Endothelial cell of hepatic sinusoid (primary cell): Measurements from ENCODE around the gene ZNF396.

ENCODE experiments used
- in situ Hi-C: cut with HindIII; loops from 2 replicates; pipeline ENCODE4 v1.10.0; 2017; ENCODE audit warnings: low sequenced_read_pairs

Gene ZNF396

DNA sequence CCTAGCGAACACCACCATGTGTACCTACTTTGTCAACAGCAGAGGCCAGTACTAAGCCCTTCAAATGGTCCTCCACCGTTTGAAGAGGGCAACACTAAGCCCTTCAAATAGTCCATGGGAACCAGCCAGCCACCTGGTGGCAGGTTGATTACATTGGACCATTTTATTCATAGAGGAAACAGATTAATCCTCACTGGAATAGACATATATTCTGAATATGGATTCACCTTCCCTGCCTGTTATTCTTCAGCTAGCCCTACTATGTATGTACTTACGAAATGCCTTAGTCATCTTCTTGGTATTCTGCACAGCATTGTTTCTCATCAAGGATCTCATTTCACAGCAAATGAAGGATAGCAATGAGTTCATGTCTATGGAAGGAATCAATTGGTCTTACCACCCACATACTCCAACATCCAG, 10.0 kb upstream of the ZNF396 start:
- in situ Hi-C loops = no loop called here

DNA sequence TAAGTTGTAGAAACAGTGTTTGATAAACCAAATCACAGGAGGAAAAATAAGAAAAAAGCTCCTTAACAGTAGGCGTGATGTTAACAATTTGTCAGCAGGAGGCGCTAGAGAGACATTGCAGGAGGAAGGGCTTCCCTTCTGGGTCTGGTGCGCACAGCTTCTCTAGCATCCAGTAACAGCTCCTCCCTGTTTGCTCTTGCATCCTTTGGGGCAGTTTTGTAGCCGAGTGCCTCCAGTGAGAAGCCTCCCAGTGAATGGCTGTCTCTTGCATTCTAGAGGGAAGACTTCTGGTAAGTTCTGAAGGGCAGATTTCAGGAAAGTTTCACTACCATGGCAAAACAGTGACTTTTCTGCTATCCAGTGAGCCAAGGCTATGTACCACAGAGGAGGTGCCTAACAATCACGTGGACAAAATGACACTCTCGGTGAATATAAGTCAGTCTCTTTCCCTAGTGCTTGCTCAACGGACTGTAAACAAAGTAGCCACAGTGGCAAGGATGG, 9.5 kb upstream of the ZNF396 start:
- in situ Hi-C loops = no loop called here

DNA sequence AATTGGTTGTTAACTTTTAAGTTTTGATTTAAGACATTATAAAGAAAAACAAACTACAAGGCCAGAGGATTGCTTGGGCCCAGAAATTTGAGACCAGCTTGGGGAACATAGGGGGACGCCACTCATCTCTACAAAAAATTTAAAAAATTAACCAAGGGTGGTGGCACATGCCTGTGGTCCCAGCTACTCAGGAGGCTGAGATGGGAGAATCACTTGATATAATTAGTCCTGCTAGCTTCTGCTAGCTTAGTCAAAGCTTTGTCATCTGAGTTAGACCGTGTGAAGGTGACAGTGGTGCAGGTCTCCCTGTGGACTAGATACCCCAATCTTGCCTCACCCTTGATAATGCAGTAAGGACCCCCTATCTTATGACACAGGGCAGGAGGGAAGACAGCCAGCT, 6.0 kb upstream of the ZNF396 start:
- in situ Hi-C loops = no loop called here

GRCh38 chr18:35379421-35379820, 2.3 kb upstream of the ZNF396 start:
- in situ Hi-C loops = no loop called here

GRCh38 chr18:35378574-35378896, 1.4 kb upstream of the ZNF396 start:
- in situ Hi-C loops = no loop called here

DNA sequence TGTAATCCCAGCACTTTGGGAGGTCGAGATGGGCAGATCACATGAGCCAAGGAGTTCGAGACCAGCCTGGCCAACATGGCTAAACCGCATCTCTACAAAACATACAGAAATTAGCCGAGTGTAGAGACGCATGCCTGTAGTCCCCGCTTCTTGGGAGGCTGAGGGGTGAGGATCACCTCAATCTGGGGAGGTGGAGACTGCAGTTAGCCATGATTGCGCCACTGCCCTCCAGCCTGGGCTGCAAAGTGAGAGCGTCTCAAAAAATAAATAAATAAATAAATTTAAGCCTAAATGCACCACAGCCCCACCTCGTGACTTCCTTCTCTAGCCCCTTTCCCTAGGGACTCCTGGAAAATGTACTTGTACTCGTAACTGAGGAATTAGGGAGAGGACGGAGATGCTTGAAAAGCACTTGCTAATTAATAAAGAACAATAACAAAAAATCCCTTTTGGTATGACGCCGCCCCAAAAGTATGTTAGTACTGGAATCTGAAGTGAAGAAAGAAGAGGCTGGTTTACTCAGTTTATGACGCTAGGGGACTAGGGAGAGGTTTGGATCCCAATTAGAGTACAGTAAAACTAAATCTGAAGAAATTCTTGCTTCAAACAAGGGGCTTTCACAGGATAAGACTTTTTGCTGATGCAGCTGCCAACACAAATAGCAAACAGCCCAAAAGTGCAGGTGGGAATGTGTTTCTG, 887 bp upstream of the ZNF396 start:
- in situ Hi-C loops = no loop called here

- in situ Hi-C loops = no loop called here
Measured at GRCh38 chr18:35376393-35376741, 770 bp downstream of the ZNF396 start.

DNA sequence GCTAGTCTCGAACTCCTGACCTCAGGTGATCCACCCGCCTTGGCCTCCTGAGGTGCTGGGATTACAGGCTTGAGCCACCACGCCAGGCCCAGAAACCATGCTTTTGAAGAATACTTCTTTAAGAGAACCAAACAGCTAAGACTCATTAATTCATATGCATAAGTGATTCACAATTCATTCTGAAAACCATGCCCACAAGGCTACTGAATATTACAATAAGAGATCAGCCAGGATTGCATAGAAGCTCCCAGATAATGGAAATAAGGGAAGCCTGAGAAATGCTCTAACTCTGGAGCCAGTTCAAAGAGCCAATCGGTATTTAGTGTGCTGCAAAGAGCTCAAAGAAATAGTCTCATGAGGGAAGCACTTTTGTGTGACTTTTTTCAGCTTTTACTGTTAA, 2.4 kb downstream of the ZNF396 start:
- in situ Hi-C loops = no loop called here

DNA sequence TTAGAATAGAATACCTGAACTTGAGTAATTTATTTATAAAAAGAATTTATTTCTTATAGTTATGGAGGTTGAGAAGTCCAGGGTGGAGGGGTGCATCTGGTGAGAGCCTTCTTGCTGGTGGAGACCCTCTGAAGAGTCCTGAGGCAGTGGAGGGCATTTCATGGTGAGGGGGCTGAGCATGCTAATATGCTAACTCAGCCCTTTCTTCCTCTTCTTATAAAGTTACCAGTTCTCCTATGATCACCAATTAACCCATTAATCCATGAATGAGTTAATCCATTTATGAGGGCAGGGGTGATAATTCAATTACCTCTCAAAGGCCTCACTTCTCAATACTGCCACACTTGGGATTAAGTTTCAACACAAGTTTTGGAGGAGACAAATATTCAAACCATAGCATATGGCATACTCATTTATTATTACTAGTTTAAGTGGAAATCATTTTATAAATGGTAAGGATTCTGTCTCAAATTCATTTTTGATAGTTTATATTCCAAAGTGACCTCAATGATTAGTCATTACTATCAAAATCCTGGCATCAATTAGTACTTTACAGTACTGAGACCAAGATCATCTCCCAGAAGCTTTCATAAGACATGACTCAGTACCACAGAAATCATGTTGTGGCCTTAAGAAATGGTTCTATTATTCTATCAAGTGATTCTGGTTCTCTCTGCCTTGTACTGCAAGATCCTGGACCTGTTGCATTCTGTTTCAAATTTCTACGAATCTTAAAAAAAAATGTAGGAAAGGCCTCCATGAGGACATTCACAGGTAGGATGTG, 5.5 kb downstream of the ZNF396 start:
- in situ Hi-C loops = no loop called here

DNA sequence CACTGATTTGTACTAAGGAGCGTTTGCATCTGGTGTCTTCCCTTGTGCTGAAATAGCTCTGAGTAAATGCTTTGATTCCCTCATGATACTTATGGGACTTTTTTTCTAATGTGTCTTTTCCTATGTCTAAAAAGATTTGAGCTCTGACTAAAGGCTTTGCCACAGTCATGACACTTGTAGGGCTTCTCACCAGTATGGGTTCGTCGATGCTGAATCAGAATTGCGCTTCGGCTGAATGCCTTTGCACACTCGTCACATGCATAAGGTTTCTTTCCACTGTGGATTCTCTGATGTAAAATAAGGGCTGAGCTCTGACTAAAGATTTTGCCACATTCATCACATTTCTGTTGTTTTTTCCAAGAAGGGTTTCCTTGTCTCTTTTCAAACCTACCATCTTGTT, 8.0 kb downstream of the ZNF396 start:
- in situ Hi-C loops = no loop called here

DNA sequence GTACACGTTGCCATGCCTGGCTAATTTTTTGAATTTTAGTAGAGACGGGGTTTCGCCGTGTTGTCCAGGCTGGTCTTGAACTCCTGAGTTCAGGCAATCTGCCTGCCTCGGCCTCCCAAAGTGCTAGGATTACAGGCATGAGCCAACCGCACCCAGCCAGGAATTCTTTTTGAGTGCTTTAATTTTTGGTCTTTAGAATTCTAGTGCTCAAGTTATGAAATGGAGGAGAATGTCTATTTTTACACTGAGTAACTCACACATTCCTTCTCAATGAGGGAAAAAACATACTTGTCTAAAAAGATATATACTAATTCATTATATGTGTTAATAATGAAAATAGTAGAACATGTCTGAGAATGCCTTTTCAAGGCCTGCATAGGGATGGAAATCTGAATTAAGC, 8.5 kb downstream of the ZNF396 start:
- in situ Hi-C loops = no loop called here

GRCh38 chr18:35362531-35362930, 14.6 kb downstream of the ZNF396 start:
- in situ Hi-C loops = loop anchor here (5.0 kb wide), 1 partner anchor 130 kb away; no protein-coding TSS in a partner anchor

- in situ Hi-C loops = loop anchor here (5.0 kb wide), 1 partner anchor 129 kb away; no protein-coding TSS in a partner anchor
Measured at GRCh38 chr18:35361570-35362321, 15.4 kb downstream of the ZNF396 start.

DNA sequence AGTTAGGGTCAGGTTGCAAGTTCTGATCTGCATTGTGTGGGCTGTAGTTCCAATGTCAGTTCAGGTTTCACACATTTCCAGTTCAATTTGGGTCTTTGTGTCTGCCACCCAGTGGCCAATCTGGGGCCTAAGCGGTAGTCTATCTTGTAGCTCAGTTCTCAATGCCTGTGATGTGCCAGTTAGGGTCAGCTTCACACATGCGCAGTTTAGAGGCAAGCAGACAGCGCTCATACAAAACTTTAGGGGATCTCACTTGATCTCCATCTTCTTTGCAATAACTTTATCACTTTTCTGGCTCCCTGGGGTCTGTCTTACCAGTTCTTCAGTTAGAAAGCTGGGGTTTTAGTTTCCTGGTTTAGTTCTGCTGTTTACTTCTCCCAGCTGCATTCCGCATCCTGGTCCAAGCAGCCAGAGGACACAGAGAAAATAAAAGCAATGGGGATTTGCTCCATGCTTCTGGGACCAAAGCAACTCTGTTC, 22.0 kb downstream of the ZNF396 start:
- in situ Hi-C loops = no loop called here

DNA sequence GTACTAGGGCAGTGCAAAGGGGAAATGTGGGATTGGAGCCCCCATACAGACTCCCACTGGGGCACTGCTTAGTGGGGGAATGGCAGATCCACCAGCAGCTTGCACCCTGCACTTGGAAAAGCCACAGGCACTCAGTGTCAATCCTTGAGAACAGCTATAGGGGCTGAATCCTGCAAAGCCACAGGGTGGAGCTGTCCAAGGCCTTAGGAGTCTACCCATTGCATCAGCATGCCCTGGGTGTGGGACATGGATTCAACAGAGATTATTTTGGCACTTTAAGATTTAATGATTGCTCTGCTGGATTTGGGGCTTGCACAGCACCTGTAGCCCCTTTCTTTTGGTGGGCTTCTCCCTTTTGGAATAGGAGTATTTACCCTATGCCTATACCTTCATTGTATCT, 24.4 kb downstream of the ZNF396 start:
- in situ Hi-C loops = no loop called here

GRCh38 chr18:35352283-35352682, 24.9 kb downstream of the ZNF396 start:
- in situ Hi-C loops = no loop called here

- in situ Hi-C loops = no loop called here
Measured at GRCh38 chr18:35348001-35348400, 29.1 kb downstream of the ZNF396 start.

GRCh38 chr18:35345950-35346349, 31.2 kb downstream of the ZNF396 start:
- in situ Hi-C loops = no loop called here

DNA sequence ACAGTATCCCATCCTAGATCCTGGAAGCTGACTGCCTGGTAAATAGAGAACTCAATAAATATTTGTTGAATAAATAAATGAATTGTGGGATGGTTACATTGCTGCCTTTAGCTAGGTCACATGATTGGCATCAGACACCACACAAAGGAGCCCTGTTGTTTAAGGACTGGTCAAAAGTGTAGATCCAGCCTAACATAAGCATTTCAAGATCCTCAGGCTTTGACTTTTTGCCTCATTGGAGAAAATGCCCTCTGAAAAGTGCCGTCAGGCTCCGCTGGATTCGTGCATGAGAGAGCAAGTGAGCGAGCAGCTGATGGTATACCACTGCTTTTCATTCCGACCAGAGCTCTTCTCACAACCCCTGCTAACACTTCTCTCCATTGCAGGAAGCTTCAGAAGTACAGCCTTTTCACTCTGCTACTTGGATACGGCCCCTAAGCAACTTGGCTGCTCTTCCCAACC, 31.6 kb downstream of the ZNF396 start:
- in situ Hi-C loops = no loop called here

DNA sequence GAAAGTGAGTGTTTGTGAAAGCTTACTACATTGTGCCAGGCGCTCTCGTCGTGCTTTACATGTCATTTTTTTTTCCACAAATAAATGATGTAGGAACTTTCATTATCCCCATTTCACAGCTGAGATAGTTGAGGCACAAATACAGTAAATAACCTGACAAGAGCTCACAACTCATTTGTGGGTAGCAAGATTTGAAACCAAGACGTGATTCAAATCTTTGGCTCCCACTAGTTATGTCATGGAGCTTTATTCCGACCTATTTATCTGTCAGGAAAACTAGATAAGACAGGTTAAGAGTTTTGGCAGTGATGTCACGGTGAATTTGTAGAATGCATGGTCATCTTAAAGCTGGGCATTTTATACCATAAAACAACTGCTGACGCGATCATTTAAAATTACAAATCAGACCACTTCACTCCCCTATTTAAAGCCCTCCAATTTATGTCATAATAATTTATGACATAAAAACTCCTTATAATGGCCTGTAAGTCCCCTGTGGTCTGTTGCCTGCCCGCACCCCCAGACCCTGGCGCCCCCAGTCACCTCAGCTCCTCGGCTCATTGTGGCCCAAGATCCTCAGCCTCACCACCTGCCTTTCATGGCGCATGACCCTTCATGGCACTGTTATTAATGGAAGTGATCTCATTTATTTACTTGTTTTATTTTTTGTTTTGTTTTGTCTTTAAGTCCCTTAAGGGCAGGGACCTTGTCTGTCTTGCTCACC, 32.2 kb downstream of the ZNF396 start:
- in situ Hi-C loops = no loop called here
